Neural progenitor cell (in vitro differentiated cells): ENCODE measurements around the gene KLF11. TPM values are rescaled to one million over a fixed set of nuclear protein-coding genes. Genes with fewer than 3 reads are reported as not detected.
A peak's percentile ranks its signal among the peaks of the same experiment; 100 is the strongest.

ENCODE experiments used
- DNase-seq: peaks from one replicate; pipeline ENCODE4 v3.0.0-alpha.2; 2016; ENCODE audit warnings: low spot score
- H2AFZ ChIP-seq: fragments of 200-600 bp; sonication (generic); replicated peaks from 2 replicates; pipeline ENCODE4 v1.6.1; 2016; ENCODE audit warnings: antibody characterized with exemption
- H3F3A ChIP-seq: fragments of 200-600 bp; sonication (generic); 2 replicates; pipeline ENCODE4 v1.6.1; 2016; ENCODE audit warnings: antibody characterized with exemption, low read depth
- H3K27ac ChIP-seq: fragments of 200-600 bp; sonication (generic); 2 replicates; pipeline ENCODE4 v1.5.1; 2016; ENCODE audit warnings: mild to moderate bottlenecking
- H3K27me3 ChIP-seq: fragments of 200-600 bp; sonication (generic); 2 replicates; pipeline ENCODE4 v1.6.1; 2016; ENCODE audit warnings: mild to moderate bottlenecking, moderate library complexity
- H3K36me3 ChIP-seq: fragments of 200-600 bp; sonication (generic); 2 replicates; pipeline ENCODE4 v1.5.1; 2016
- H3K4me1 ChIP-seq: fragments of 200-600 bp; sonication (generic); 2 replicates; pipeline ENCODE4 v1.6.1; 2016; ENCODE audit warnings: mixed run types
- H3K4me2 ChIP-seq: fragments of 200-600 bp; sonication (generic); 2 replicates; pipeline ENCODE4 v1.6.1; 2016
- H3K4me3 ChIP-seq: fragments of 200-600 bp; sonication (generic); 2 replicates; pipeline ENCODE4 v1.5.1; 2016
- H3K79me2 ChIP-seq: fragments of 200-600 bp; sonication (generic); 2 replicates; pipeline ENCODE4 v1.6.1; 2016; ENCODE audit warnings: low read depth
- H3K9ac ChIP-seq: fragments of 200-600 bp; sonication (generic); 2 replicates; pipeline ENCODE4 v1.6.1; 2016
- H3K9me3 ChIP-seq: fragments of 200-600 bp; sonication (generic); 2 replicates; pipeline ENCODE4 v1.5.1; 2016; ENCODE audit warnings: low read depth
- H4K20me1 ChIP-seq: fragments of 200-600 bp; sonication (generic); 2 replicates; pipeline ENCODE4 v1.6.1; 2016; ENCODE audit warnings: low read depth
- H3K27ac Mint-ChIP-seq: 3 replicates; pipeline ENCODE4 v1.8.0; 2021; ENCODE audit warnings: mixed read lengths
- H3K27me3 Mint-ChIP-seq: 2 replicates; pipeline ENCODE4 v1.8.0; 2022; ENCODE audit warnings: low read depth, mild to moderate bottlenecking, inconsistent platforms, moderate library complexity, mixed read lengths; ENCODE audit not compliant: insufficient read depth
- H3K36me3 Mint-ChIP-seq: 3 replicates; pipeline ENCODE4 v1.8.0; 2021; ENCODE audit warnings: mixed read lengths
- H3K4me1 Mint-ChIP-seq: 3 replicates; pipeline ENCODE4 v1.8.0; 2021; ENCODE audit warnings: mixed read lengths
- H3K4me3 Mint-ChIP-seq: 3 replicates; pipeline ENCODE4 v1.8.0; 2021; ENCODE audit warnings: mild to moderate bottlenecking, moderate library complexity, mixed read lengths
- H3K9me3 Mint-ChIP-seq: 3 replicates; pipeline ENCODE4 v1.8.0; 2020; ENCODE audit warnings: mixed read lengths
- EZH2 ChIP-seq: fragments of 200-600 bp; sonication (generic); IDR thresholded peaks from 2 replicates; pipeline ENCODE4 v1.6.1; 2017; ENCODE audit warnings: antibody characterized with exemption, mild to moderate bottlenecking, moderate library complexity
- EZH2phosphoT487 ChIP-seq: fragments of 200-600 bp; sonication (generic); IDR thresholded peaks from 2 replicates; pipeline ENCODE4 v1.6.1; 2017; ENCODE audit warnings: antibody characterized with exemption
- total RNA-seq: library from RNA; depleted of rRNA; stranded (reverse); fragments of >200 nt; gene quantifications from 2 replicates; pipeline ENCODE4 v1.2.3, GENCODE V29; 2015; ENCODE audit warnings: low replicate concordance
- TF ChIP-seq, protein P1 (sequence below): fragments of 200-600 bp; sonication (generic); IDR thresholded peaks from 2 replicates; pipeline ENCODE4 v1.5.1; 2017; ENCODE audit warnings: antibody characterized with exemption, mild to moderate bottlenecking

The KLF11 gene
- 9.6 and 9.7 TPM in 2 replicates for total RNA-seq

DNA sequence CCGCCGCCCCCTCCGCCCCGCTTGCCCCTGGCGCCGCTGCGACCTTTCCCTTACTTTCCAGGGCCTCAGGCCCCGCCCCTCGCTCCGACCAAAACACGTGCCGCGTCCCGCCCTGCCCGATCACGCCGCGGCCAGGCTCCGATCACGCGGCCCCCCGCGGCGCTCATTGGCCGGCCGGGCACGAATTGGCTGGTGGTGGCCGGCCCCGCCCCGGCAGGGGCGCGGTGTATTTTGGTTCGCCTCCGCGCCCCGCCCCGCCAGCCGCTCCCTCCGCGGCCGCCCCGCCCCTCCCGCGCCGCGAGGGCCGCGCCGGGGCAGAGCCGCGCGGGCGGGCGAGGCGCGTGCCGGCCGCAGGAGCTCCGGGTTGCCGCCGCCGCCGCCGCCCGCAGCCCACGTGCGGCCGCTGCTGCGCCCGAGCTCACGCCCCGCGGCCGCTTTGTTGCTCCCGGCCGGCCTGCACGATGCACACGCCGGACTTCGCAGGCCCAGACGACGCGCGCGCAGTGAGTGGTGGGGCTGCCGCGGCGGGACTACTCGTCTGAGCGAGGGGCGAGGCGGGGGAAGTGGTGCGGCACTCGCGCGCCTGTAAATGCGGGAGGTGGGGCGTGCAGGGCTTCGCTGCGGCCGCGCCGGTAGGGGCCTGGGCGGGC lies at the start of gene KLF11:
KLF11 (plus strand) TSS at position 295 of the 650 bp plus-strand sequence; CDS start at position 462, 167 bp downstream.
- Histone ChIP-seq H3F3A (peaks cover 33% of the 10 kb centered on the region), H3K36me3 (no peaks in the 10 kb centered on the region), H3K79me2 (no peaks in the 10 kb centered on the region), H3K9ac (no peak within 1 kb of the TSS), H3K4me1 (peaks cover 3% of the 10 kb centered on the region), H3K9me3 (peaks cover 5% of the 10 kb centered on the region), H3K27me3 (peaks cover 37% of the 10 kb centered on the region), H3K4me2 (peak within 1 kb of the TSS; percentile 71), H4K20me1 (peaks cover 13% of the 10 kb centered on the region), H2AFZ (peak within 1 kb of the TSS; percentile 14), H3K4me3 (peak within 1 kb of the TSS; percentile 38), H3K27ac (no peak within 1 kb of the TSS)
- Mint-ChIP-seq H3K27ac (peak within 1 kb of the TSS; percentile 97), H3K27me3 (peaks cover 21% of the 10 kb centered on the region), H3K36me3 (peaks cover 14% of the 10 kb centered on the region), H3K4me1 (peaks cover 50% of the 10 kb centered on the region), H3K9me3 (peaks cover 2% of the 10 kb centered on the region), H3K4me3 (peak within 1 kb of the TSS; percentile 91)
- DNase-seq = peak; percentile 96
- TF ChIP-seq EZH2 (no peak), EZH2phosphoT487 (no peak)
- TF ChIP-seq, protein P1, sequence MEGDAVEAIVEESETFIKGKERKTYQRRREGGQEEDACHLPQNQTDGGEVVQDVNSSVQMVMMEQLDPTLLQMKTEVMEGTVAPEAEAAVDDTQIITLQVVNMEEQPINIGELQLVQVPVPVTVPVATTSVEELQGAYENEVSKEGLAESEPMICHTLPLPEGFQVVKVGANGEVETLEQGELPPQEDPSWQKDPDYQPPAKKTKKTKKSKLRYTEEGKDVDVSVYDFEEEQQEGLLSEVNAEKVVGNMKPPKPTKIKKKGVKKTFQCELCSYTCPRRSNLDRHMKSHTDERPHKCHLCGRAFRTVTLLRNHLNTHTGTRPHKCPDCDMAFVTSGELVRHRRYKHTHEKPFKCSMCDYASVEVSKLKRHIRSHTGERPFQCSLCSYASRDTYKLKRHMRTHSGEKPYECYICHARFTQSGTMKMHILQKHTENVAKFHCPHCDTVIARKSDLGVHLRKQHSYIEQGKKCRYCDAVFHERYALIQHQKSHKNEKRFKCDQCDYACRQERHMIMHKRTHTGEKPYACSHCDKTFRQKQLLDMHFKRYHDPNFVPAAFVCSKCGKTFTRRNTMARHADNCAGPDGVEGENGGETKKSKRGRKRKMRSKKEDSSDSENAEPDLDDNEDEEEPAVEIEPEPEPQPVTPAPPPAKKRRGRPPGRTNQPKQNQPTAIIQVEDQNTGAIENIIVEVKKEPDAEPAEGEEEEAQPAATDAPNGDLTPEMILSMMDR = no peak

DNA sequence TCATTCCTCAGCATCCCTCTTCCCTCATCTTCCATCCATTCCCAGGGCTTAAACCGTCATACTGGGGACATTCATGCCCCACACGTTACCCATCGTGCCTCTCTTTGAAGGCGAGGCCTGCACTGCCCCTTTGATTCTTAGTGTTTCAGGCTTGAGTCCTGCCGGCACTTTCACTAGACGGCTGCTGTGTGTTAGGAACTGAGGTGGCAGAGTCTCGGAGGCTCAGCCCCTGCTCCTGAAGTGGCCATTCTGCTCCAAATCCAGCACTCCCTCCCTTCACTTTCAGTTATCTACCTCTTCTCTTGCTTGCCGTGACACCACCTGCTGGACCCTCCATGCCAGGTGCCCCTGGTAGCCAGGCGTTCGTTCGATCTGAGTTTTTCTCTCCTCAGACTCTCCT lies 48.9 kb upstream of the KLF11 start:
- Histone ChIP-seq H3K9me3 (no peaks in the 10 kb centered on the region), H3K27me3 (no peaks in the 10 kb centered on the region), H4K20me1 (no peaks in the 10 kb centered on the region), H3K79me2 (no peaks in the 10 kb centered on the region), H3K4me3 (no peak overlapping the region), H3K4me1 (no peaks in the 10 kb centered on the region), H3F3A (no peaks in the 10 kb centered on the region), H3K9ac (no peak overlapping the region), H3K36me3 (no peaks in the 10 kb centered on the region), H3K27ac (no peak overlapping the region), H3K4me2 (no peak overlapping the region), H2AFZ (no peak overlapping the region)
- peaks cover 10% of the 10 kb centered on the region for H3K27me3 Mint-ChIP-seq
- TF ChIP-seq EZH2 = no peak
- TF ChIP-seq, protein P1 = no peak
- TF ChIP-seq EZH2phosphoT487 = no peak
- H3K36me3 Mint-ChIP-seq = no peaks in the 10 kb centered on the region
- H3K27ac Mint-ChIP-seq = peak overlapping the region; percentile 46
- peak overlapping the region; percentile 64 for H3K4me3 Mint-ChIP-seq
- DNase-seq = no peak
- peaks cover 20% of the 10 kb centered on the region for H3K4me1 Mint-ChIP-seq
- no peaks in the 10 kb centered on the region for H3K9me3 Mint-ChIP-seq

DNA sequence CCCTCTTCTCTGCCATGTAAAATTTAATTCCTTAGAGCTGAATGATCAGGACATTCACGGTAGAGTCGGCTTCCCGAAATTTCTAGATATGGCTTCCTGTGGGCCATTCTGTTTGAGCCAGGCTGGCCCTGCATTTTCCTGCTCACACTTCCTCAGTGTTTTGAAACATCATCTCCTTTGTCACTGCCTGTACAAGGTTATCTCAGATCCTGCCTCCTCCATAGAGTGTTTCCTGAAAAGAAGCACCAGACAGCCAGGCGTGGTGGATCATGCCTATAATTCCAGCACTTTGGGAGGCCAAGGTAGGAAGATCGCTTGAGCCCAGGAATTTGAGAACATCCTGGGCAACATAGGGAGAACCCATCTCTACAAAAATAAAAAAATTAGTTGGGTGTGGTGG lies 48.3 kb upstream of the KLF11 start:
- peaks cover 12% of the 10 kb centered on the region for H3K27me3 Mint-ChIP-seq
- Histone ChIP-seq H3K4me2 (no peak overlapping the region), H4K20me1 (no peaks in the 10 kb centered on the region), H3K27me3 (no peaks in the 10 kb centered on the region), H3K9ac (no peak overlapping the region), H3K4me3 (no peak overlapping the region), H3K36me3 (no peaks in the 10 kb centered on the region), H3K4me1 (no peaks in the 10 kb centered on the region), H3K27ac (no peak overlapping the region), H3K79me2 (no peaks in the 10 kb centered on the region), H3K9me3 (no peaks in the 10 kb centered on the region), H3F3A (no peaks in the 10 kb centered on the region), H2AFZ (no peak overlapping the region)
- H3K4me3 Mint-ChIP-seq = no peak overlapping the region
- H3K27ac Mint-ChIP-seq = no peak overlapping the region
- no peaks in the 10 kb centered on the region for H3K9me3 Mint-ChIP-seq
- no peaks in the 10 kb centered on the region for H3K36me3 Mint-ChIP-seq
- no peak for DNase-seq
- H3K4me1 Mint-ChIP-seq = peaks cover 20% of the 10 kb centered on the region
- no peak for TF ChIP-seq EZH2

DNA sequence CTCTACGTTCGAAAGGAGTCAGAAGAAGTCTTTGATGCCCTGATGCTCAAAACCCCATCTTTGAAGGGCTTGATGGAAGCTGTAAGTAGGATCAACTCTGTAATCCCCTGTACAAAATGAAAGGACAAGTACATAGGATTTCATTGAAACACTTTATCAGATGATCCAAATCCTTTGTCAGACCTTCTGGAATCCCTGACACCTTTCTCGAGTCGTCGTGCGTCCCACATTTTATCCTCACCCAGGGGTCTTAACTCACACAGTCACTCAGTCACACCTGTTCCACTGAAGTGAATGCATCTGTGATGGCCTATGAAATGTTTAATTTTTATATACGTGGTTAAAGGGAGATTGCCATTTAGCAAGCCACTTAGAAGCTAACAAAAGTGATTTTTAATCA lies 47.0 kb upstream of the KLF11 start:
- Histone ChIP-seq H3K79me2 (no peaks in the 10 kb centered on the region), H3K4me2 (no peak overlapping the region), H3F3A (no peaks in the 10 kb centered on the region), H2AFZ (no peak overlapping the region), H3K4me1 (no peaks in the 10 kb centered on the region), H3K27me3 (no peaks in the 10 kb centered on the region), H4K20me1 (no peaks in the 10 kb centered on the region), H3K9ac (no peak overlapping the region), H3K36me3 (no peaks in the 10 kb centered on the region), H3K27ac (no peak overlapping the region), H3K9me3 (no peaks in the 10 kb centered on the region), H3K4me3 (no peak overlapping the region)
- Mint-ChIP-seq H3K36me3 (no peaks in the 10 kb centered on the region), H3K4me1 (peaks cover 15% of the 10 kb centered on the region), H3K27ac (no peak overlapping the region), H3K27me3 (peaks cover 12% of the 10 kb centered on the region), H3K4me3 (no peak overlapping the region), H3K9me3 (no peaks in the 10 kb centered on the region)
- no peak for DNase-seq
- TF ChIP-seq EZH2phosphoT487 (no peak), EZH2 (no peak)
- TF ChIP-seq, protein P1 = no peak
